Nephron (organoid): ENCODE results near the gene SLC7A8.

ENCODE experiments used
- H3K27ac Mint-ChIP-seq, 3 experiments: 2 replicates each; pipeline ENCODE4 v1.8.0; 2020; ENCODE audit warnings: mixed read lengths in 3 of 3, mild to moderate bottlenecking in 2 of 3, moderate library complexity in 1 of 3
- H3K27me3 Mint-ChIP-seq: 2 replicates; pipeline ENCODE4 v1.8.0; 2021; ENCODE audit warnings: low read depth, mild to moderate bottlenecking, moderate library complexity, mixed read lengths
- H3K36me3 Mint-ChIP-seq: 2 replicates; pipeline ENCODE4 v1.8.0; 2020; ENCODE audit warnings: low read depth, mixed read lengths
- H3K4me1 Mint-ChIP-seq: 2 replicates; pipeline ENCODE4 v1.8.0; 2020; ENCODE audit warnings: mixed read lengths
- H3K4me3 Mint-ChIP-seq, 3 experiments: 2 replicates each; pipeline ENCODE4 v1.8.0; 2020; ENCODE audit warnings: mild to moderate bottlenecking in 3 of 3, mixed read lengths in 3 of 3, moderate library complexity in 2 of 3
- H3K9me3 Mint-ChIP-seq: 2 replicates; pipeline ENCODE4 v1.8.0; 2020; ENCODE audit warnings: mixed read lengths
- TF ChIP-seq, protein P1 (sequence below), 3 experiments: fragments of 200-600 bp; sonication (generic); IDR thresholded peaks; one replicate each; pipeline ENCODE4 v1.5.0; 2021; ENCODE audit warnings: antibody characterized with exemption in 3 of 3; ENCODE audit not compliant: unreplicated experiment in 3 of 3

The SLC7A8 gene

DNA sequence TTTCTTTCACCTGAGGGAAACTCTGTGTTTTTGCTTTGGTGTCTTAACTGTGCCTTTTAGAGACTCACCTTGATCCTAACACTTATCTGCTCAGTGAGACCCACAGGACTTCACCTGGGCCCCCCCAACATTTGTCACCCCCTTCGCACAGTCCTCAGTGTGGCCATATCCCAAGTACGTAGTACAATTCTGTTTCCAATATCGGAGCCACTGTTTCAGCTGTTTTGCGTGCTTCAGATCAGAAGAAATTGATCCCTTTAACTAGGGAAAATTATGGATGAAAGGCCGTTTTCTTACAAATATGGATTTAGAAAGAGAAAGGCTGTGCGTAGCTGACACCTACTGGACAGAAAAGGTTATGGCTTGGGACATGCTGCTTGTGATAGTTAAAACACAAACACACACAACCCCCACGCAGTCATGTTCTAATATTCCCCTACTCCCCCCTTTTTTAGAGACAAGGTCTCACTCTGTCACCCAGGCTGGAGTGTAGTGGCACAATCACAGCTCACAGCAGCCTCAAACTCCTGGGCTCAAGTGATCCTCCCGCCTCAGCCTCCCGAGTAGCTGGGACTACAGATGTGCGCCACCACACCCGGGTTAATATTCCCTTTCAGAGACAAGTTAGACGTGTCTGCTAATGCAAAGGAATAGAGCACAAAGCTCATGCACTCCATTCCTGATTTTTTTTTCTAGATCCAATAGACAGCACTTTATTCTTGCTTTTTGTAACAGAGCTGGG, 3.6 kb upstream of the SLC7A8 start:
- no peaks in the 10 kb centered on the region for H3K9me3 Mint-ChIP-seq
- H3K4me3 Mint-ChIP-seq: peak overlapping the region in 2 of 3 experiments; percentile 62 to 63
- no peaks in the 10 kb centered on the region for H3K36me3 Mint-ChIP-seq
- H3K27ac Mint-ChIP-seq: peak overlapping the region; percentile 22 to 87 (median 75)
- TF ChIP-seq, protein P1, sequence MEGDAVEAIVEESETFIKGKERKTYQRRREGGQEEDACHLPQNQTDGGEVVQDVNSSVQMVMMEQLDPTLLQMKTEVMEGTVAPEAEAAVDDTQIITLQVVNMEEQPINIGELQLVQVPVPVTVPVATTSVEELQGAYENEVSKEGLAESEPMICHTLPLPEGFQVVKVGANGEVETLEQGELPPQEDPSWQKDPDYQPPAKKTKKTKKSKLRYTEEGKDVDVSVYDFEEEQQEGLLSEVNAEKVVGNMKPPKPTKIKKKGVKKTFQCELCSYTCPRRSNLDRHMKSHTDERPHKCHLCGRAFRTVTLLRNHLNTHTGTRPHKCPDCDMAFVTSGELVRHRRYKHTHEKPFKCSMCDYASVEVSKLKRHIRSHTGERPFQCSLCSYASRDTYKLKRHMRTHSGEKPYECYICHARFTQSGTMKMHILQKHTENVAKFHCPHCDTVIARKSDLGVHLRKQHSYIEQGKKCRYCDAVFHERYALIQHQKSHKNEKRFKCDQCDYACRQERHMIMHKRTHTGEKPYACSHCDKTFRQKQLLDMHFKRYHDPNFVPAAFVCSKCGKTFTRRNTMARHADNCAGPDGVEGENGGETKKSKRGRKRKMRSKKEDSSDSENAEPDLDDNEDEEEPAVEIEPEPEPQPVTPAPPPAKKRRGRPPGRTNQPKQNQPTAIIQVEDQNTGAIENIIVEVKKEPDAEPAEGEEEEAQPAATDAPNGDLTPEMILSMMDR (IDR thresholded peaks at IDR 0.05; ENCODE audit: unreplicated experiment in 3 of 3): peak; percentile 73 to 86 (median 84)
- H3K27me3 Mint-ChIP-seq: no peaks in the 10 kb centered on the region
- H3K4me1 Mint-ChIP-seq: peaks cover 5% of the 10 kb centered on the region

GRCh38 chr14:23185063-23185462, 1.6 kb upstream of the SLC7A8 start:
- no peaks in the 10 kb centered on the region for H3K36me3 Mint-ChIP-seq
- H3K9me3 Mint-ChIP-seq: no peaks in the 10 kb centered on the region
- peak overlapping the region; percentile 41 to 48 (median 44) for H3K4me3 Mint-ChIP-seq
- H3K27ac Mint-ChIP-seq: peak overlapping the region; percentile 47 to 86 (median 85)
- peaks cover 21% of the 10 kb centered on the region for H3K4me1 Mint-ChIP-seq
- peaks cover 4% of the 10 kb centered on the region for H3K27me3 Mint-ChIP-seq
- TF ChIP-seq, protein P1 (IDR thresholded peaks at IDR 0.05; ENCODE audit: unreplicated experiment in 3 of 3): no peak

DNA sequence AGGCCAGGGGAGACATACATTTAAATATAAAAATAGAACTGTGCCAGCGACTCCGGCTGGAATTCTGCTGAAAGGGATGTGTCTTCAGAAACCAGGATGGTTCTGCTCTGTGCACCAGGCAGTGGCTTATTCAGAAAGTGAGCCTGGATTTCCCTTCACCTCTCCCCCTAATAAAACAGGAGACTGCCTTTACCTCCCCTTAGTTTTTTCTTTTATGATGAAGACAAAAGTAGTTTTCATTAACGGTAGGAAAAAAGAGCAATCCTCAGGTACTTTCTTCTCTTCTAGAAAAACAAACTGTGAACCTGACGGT, 346 bp downstream of the SLC7A8 start:
- Mint-ChIP-seq H3K36me3 (no peaks in the 10 kb centered on the region), H3K4me1 (peaks cover 30% of the 10 kb centered on the region), H3K27ac (no peak overlapping the region), H3K27me3 (peaks cover 4% of the 10 kb centered on the region), H3K9me3 (no peaks in the 10 kb centered on the region), H3K4me3 (no peak overlapping the region)
- TF ChIP-seq, protein P1 (IDR thresholded peaks at IDR 0.05; ENCODE audit: unreplicated experiment in 3 of 3): no peak

DNA sequence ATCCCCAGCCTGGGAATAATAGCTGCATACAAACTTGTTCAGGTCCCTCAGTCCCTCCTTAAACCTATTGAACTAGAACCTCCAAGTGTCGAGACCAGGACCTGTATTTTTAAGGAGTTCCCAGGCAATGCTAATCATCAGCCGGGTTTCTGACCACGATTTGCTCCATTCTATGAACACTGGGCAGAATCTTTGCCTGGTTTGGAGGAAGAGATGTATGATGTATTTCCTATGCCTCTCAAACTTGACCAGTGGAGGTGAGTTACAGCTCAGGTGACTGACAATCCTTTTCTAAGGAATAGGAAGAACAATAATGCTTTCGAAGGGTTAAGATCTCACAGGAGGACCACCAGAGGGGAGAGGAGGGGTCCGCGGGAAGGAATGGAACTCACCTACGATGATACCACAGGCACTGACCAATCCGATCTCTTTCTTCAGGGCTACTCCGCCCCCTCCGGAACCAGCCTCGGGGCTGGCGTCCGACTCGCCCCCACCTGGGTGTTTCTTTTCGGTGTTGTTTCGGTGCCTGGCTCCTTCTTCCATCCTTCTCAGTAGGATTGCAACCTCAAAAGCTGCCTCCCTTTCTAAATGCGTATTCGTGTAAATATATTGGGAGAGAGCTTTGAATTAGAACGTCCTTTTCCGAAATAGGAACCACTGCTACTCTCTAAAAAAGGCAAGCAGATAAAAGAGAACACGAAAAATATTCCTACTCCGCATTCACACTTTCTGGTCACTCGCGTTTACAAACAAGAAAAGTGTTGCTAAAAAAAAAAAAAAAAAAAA, 895 bp downstream of the SLC7A8 start:
- no peak overlapping the region for H3K4me3 Mint-ChIP-seq
- H3K36me3 Mint-ChIP-seq: no peaks in the 10 kb centered on the region
- TF ChIP-seq, protein P1 (IDR thresholded peaks at IDR 0.05; ENCODE audit: unreplicated experiment in 3 of 3): no peak
- peaks cover 30% of the 10 kb centered on the region for H3K4me1 Mint-ChIP-seq
- H3K9me3 Mint-ChIP-seq: no peaks in the 10 kb centered on the region
- peaks cover 4% of the 10 kb centered on the region for H3K27me3 Mint-ChIP-seq
- H3K27ac Mint-ChIP-seq: no peak overlapping the region

DNA sequence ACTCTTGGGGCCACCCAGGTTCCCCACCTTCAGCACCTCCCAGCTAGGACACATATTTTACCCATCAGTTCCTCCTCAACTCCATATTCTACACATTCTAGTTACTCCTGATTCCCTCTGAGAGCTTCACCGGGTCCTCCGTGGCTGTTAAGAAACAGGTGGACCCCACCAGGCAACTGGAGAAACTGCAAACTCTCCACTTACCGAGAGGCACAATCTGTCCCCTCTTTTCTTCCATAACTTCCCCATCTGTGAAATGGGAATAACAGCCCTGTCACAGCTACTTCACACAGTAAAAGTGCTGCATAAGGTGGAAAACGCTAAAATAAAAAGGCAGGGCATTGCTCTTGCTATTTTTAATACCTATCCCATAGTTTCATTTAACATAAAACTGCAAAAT, 1.5 kb downstream of the SLC7A8 start:
- H3K9me3 Mint-ChIP-seq: no peaks in the 10 kb centered on the region
- peaks cover 34% of the 10 kb centered on the region for H3K4me1 Mint-ChIP-seq
- no peak overlapping the region for H3K27ac Mint-ChIP-seq
- H3K27me3 Mint-ChIP-seq: peaks cover 4% of the 10 kb centered on the region
- H3K4me3 Mint-ChIP-seq: no peak overlapping the region
- TF ChIP-seq, protein P1 (IDR thresholded peaks at IDR 0.05; ENCODE audit: unreplicated experiment in 3 of 3): no peak
- peaks cover 4% of the 10 kb centered on the region for H3K36me3 Mint-ChIP-seq
